Naive B cell (primary cell): Measurements from ENCODE around the gene GAK. TPM values are rescaled to one million over a fixed set of nuclear protein-coding genes. Genes with fewer than 3 reads are reported as not detected.
A peak's percentile ranks its signal among the peaks of the same experiment; 100 is the strongest.

Experiments
- ATAC-seq, 2 donors: fragments of 150-1000 bp; cut with Tn5 transposase; 2 replicates each; pipeline ENCODE4 v1.10.0; 2021; ENCODE audit warnings: low read depth in 2 of 2, mild to moderate bottlenecking in 2 of 2, moderate library complexity in 2 of 2
- DNase-seq: peaks from one replicate; pipeline ENCODE4 v3.0.0; 2022
- H3K27ac Mint-ChIP-seq, 6 donors: one replicate each; pipeline ENCODE4 v1.8.0; 2020 to 2022; ENCODE audit warnings: mild to moderate bottlenecking in 6 of 6, mixed read lengths in 6 of 6, moderate library complexity in 5 of 6, inconsistent platforms in 2 of 6
- H3K27me3 Mint-ChIP-seq, 3 donors: one replicate each; pipeline ENCODE4 v1.8.0; 2021 to 2022; ENCODE audit warnings: mixed read lengths in 3 of 3, mild to moderate bottlenecking in 1 of 3
- H3K36me3 Mint-ChIP-seq, 2 donors: one replicate each; pipeline ENCODE4 v1.8.0; 2020 to 2022; ENCODE audit warnings: mixed read lengths in 2 of 2, inconsistent platforms in 1 of 2, mild to moderate bottlenecking in 1 of 2
- H3K4me1 Mint-ChIP-seq, 3 donors: one replicate each; pipeline ENCODE4 v1.8.0; 2020 to 2022; ENCODE audit warnings: mixed read lengths in 3 of 3, inconsistent platforms in 1 of 3, mild to moderate bottlenecking in 1 of 3, moderate library complexity in 1 of 3
- H3K4me3 Mint-ChIP-seq, 8 donors: one replicate each; pipeline ENCODE4 v1.8.0; 2020 to 2022; ENCODE audit warnings: mild to moderate bottlenecking in 8 of 8, mixed read lengths in 8 of 8, moderate library complexity in 8 of 8, inconsistent platforms in 2 of 8
- H3K9me3 Mint-ChIP-seq, 7 donors: one replicate each; pipeline ENCODE4 v1.8.0; 2020 to 2022; ENCODE audit warnings: mixed read lengths in 7 of 7, mild to moderate bottlenecking in 5 of 7, inconsistent platforms in 2 of 7, moderate library complexity in 1 of 7
- polyA plus RNA-seq, 6 donors: library from polyadenylated mRNA; unstranded; fragments of 300-500 nt; fragmentation: Illumina TruSeq; gene quantifications; one replicate each; pipeline ENCODE4 v1.2.3, GENCODE V29; 2021; ENCODE audit warnings: low read depth in 6 of 6

The GAK gene
- polyA plus RNA-seq, 6 donors from 2014 or later, result 28.5 to 71.3 (median 48.1) TPM

DNA sequence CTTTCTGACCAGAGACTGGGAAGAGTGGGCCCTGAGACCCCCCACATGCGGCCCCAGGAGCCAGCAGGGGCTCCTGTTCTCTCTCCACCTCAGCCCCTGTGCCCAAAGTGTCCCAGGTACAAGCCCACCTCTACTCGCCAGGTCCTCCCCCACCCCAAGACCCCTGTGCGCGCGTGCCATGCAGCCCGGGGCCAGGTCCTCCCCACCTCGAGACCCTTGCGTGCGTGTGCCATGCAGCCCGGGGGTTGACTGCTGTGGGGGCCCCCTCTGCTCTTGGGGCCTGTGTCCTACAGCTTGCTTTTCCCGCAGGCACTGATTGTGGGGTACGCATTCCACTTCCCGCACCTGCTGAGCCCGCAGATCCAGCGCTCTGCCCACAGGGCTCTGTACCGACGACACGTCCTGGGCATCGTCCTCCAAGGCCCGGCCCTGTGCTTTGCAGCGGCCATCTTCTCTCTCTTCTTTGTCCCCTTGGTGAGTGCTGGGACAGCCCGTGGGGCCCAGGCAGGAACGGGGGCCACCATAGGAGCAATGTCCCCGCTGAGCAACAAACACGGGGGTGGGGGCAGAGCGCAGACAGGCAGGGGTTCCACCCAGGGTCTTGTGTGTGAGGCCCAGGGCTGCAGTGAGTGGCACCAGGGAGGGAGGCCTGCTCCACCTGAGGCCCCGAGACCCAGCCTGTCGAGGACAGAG is 20.9 kb upstream of the GAK start:
- Mint-ChIP-seq H3K36me3 (peaks cover 0 to 17% of the 10 kb centered on the region in 2 donors), H3K27ac (peak overlapping the region in 2 of 6 donors; percentile 28 to 84), H3K4me1 (peaks cover 8 to 18% (median 11%) of the 10 kb centered on the region in 3 donors), H3K27me3 (no peaks in the 10 kb centered on the region), H3K4me3 (no peak overlapping the region), H3K9me3 (no peaks in the 10 kb centered on the region)
- DNase-seq (no peak), ATAC-seq (no peak)

DNA sequence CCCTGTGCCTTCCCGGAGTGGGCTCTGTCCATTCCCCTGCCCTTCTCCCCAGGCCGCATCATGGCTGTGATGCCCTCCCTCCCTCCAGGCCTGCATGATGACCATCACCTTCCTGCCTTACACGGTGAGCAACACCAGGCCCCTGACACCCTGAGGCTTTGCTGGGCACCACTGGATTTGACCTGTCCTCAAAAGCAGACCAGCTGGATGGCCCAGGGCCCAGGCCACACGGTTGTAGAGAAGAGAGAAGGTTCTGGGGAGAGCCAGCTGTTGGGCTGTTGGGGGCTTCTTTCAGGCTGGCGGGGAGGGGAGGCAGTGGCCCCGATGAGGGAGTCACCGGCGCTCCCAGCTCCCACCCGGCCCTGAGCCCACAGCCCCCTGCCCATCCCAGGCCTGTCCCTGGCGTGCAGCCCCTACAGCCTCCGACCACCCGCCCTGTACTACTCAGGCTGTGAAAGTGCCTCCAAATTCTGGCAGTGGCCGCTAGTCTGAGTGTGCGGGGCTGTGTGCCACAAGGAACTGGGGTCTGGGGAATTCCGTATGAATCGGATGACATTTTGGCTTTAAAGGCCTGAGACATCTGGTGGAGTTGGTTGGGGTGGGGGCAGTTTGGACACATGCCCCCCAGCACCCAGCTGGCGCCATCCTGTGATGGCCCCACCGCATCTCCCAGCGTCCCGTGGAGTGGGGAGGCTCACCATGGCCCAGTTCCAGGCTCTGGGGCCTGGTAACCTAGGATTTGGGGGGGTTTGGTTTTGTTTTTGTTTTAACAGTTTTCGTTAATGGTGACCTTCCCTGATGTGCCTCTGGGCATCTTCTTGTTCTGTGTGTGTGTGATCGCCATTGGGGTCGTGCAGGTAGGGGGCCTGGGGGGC is 19.7 kb upstream of the GAK start:
- ATAC-seq (no peak), DNase-seq (no peak)
- peak overlapping the region in 1 of 8 donors; percentile 33 for H3K4me3 Mint-ChIP-seq
- H3K27ac Mint-ChIP-seq, result peak overlapping the region in 3 of 6 donors; percentile 26 to 54 (median 36)
- no peaks in the 10 kb centered on the region for H3K27me3 Mint-ChIP-seq
- H3K9me3 Mint-ChIP-seq, result no peaks in the 10 kb centered on the region
- H3K4me1 Mint-ChIP-seq, result peaks cover 12 to 28% (median 17%) of the 10 kb centered on the region in 3 donors
- peaks cover 0 to 16% of the 10 kb centered on the region in 2 donors for H3K36me3 Mint-ChIP-seq

DNA sequence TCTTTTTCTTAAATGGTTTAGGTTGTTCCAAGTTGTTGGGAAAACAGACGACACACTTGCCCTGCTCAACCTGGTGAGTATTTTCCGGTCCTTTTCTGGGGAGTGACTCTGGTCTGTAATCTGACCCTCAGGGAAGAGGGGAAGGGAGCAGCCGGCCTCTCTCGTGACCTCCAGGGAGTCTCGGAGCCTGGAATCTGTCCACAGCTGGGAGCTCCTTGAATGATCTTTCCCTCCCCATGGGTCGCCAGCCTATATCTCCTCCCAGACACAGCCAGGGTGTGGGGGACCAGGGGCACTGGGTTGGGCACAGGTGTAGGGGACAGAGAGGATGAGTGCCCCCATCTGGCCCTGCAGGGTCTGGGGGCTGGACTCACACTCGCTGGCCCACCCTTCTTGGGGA is 19.1 kb upstream of the GAK start:
- H3K27ac Mint-ChIP-seq, result no peak overlapping the region
- peaks cover 15 to 30% (median 16%) of the 10 kb centered on the region in 3 donors for H3K4me1 Mint-ChIP-seq
- H3K36me3 Mint-ChIP-seq, result peaks cover 0 to 10% of the 10 kb centered on the region in 2 donors
- H3K9me3 Mint-ChIP-seq, result no peaks in the 10 kb centered on the region
- H3K4me3 Mint-ChIP-seq, result no peak overlapping the region
- ATAC-seq (no peak), DNase-seq (no peak)
- H3K27me3 Mint-ChIP-seq, result no peaks in the 10 kb centered on the region

GRCh38 chr4:950136-951020 is 18.3 kb upstream of the GAK start:
- Mint-ChIP-seq H3K4me1 (peaks cover 16 to 38% (median 23%) of the 10 kb centered on the region in 3 donors), H3K27me3 (no peaks in the 10 kb centered on the region), H3K36me3 (peaks cover 0 to 17% of the 10 kb centered on the region in 2 donors), H3K9me3 (no peaks in the 10 kb centered on the region), H3K27ac (no peak overlapping the region), H3K4me3 (no peak overlapping the region)
- no peak for ATAC-seq
- DNase-seq, result no peak

- peaks cover 22 to 43% (median 26%) of the 10 kb centered on the region in 3 donors for H3K4me1 Mint-ChIP-seq
- no peak overlapping the region for H3K4me3 Mint-ChIP-seq
- ATAC-seq (no peak), DNase-seq (no peak)
- no peaks in the 10 kb centered on the region for H3K27me3 Mint-ChIP-seq
- no peaks in the 10 kb centered on the region for H3K9me3 Mint-ChIP-seq
- no peak overlapping the region for H3K27ac Mint-ChIP-seq
- peaks cover 0 to 19% of the 10 kb centered on the region in 2 donors for H3K36me3 Mint-ChIP-seq
Observed at GRCh38 chr4:949656-950055, 17.5 kb upstream of the GAK start.

DNA sequence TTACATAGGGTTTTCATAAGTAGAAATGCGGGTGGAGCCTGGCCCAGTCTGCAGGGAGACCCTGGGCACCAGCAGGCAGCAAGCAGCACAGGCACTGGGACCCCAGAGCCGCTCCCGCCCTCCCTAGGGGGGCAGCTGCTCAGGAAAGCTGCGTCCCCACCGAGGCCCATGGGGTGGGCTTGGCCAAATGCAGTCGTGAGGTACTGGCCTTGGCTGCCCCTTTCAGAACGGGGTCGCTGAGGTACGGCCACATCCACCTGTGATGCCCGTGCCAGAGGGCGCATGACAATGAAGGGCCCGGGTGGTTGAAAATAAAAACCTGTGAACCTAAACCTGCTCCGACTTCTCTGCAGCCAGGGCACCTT is 16.8 kb upstream of the GAK start:
- Mint-ChIP-seq H3K36me3 (peaks cover 0 to 12% of the 10 kb centered on the region in 2 donors), H3K27ac (no peak overlapping the region), H3K4me1 (peaks cover 23 to 43% (median 26%) of the 10 kb centered on the region in 3 donors), H3K4me3 (no peak overlapping the region), H3K27me3 (no peaks in the 10 kb centered on the region), H3K9me3 (no peaks in the 10 kb centered on the region)
- no peak for DNase-seq
- ATAC-seq, result no peak

DNA sequence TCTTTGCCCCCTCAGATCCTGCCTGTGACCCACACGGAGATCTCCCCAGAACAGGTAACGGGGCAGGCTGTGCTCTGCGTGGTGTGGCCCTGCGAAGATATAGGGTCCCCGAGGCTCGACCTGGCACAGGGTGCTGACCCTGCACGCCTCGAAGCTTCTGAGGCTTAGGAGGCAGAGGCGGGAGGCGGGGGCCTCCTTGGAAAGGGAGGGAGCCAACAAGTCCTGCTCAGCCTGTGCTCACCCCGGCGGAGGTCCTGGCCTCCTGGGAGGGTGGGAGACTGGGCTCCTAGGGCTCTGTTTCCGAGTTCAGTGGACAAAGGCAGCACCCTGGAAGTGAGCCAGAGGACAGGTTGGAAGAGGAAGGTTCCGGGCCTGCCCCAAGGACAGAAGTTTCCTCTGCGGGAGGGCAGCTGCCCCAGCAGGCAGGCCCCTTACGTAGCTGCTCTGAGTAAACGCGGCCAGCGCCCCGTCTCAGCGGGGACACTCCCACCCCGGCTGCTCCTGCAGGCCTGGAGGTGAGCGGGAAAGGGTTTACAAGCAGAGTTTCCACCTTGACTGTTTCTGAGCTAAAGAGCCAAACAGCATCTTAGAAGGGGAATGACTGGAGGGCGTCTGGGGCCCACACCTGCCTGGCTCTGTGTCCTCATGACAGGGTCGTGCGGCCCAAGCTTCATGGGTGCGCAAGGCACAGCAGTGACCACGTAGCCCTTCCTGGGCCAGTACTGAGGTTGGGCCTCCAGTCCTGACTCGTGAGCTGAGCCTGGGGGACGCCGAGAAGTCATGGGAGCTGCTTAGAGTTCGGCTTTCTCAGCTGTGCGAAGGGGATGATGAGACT is 16.2 kb upstream of the GAK start:
- Mint-ChIP-seq H3K9me3 (no peaks in the 10 kb centered on the region), H3K4me3 (no peak overlapping the region), H3K27me3 (no peaks in the 10 kb centered on the region), H3K36me3 (peaks cover 0 to 11% of the 10 kb centered on the region in 2 donors), H3K27ac (no peak overlapping the region), H3K4me1 (peaks cover 23 to 43% (median 24%) of the 10 kb centered on the region in 3 donors)
- ATAC-seq (no peak), DNase-seq (no peak)

- no peak for DNase-seq
- no peak for ATAC-seq
- Mint-ChIP-seq H3K4me1 (peaks cover 23 to 42% (median 23%) of the 10 kb centered on the region in 3 donors), H3K36me3 (peaks cover 0 to 11% of the 10 kb centered on the region in 2 donors), H3K9me3 (no peaks in the 10 kb centered on the region), H3K27ac (no peak overlapping the region), H3K4me3 (peak overlapping the region in 1 of 8 donors; percentile 5), H3K27me3 (no peaks in the 10 kb centered on the region)
Observed at GRCh38 chr4:947491-947971, 15.4 kb upstream of the GAK start.

DNA sequence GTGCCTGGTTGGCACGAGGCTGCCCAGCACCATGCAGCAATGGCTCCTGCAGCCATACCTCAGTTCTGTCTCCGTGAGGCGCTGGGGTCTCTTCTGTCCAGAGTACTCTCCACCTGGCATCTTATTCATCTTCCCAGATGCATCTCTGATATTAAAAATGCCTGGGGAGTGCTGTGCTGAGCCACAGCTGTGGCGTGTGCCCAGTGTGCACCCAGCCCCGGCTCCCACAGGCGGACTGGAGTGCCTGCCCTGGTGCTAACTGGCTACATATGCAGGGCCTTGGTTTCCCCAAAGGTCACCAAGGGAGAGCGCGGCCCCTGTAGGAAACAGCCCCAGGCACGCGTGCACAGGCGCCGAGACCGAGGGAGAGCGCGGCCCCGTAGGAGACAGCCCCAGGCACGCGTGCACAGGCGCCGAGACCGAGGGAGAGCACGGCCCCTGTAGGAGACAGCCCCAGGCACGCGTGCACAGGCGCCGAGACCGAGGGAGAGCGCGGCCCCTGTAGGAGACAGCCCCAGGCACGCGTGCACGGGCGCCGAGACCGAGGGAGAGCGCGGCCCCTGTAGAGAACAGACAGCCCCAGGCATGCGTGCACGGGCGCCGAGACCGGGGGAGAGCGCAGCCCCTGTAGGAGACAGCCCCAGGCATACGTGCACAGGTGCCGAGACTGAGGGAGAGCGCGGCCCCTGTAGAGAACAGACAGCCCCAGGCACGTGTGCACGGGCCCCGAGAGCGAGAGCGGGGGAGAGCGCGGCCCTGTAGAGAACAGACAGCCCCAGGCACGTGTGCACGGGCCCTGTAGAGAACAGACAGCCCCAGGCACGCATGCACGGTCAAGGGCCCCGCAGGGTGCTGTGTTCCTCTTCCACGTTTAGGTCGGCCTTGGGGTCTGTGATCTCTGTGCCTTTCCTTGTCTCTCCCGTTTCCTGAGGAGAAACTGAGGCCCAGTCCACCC is 14.7 kb upstream of the GAK start:
- ATAC-seq (peak; percentile 42 to 43), DNase-seq (no peak)
- peaks cover 0 to 11% of the 10 kb centered on the region in 2 donors for H3K36me3 Mint-ChIP-seq
- H3K27me3 Mint-ChIP-seq, result no peaks in the 10 kb centered on the region
- peak overlapping the region in 3 of 8 donors; percentile 13 to 66 (median 54) for H3K4me3 Mint-ChIP-seq
- H3K27ac Mint-ChIP-seq, result peak overlapping the region in 2 of 6 donors; percentile 47 to 64
- peaks cover 23 to 36% (median 23%) of the 10 kb centered on the region in 3 donors for H3K4me1 Mint-ChIP-seq
- H3K9me3 Mint-ChIP-seq, result no peaks in the 10 kb centered on the region

- Mint-ChIP-seq H3K36me3 (peaks cover 0 to 11% of the 10 kb centered on the region in 2 donors), H3K4me3 (no peak overlapping the region), H3K9me3 (no peaks in the 10 kb centered on the region), H3K27me3 (no peaks in the 10 kb centered on the region), H3K4me1 (peaks cover 23 to 36% (median 23%) of the 10 kb centered on the region in 3 donors), H3K27ac (peak overlapping the region in 2 of 6 donors; percentile 30 to 53)
- ATAC-seq (no peak), DNase-seq (no peak)
Observed at GRCh38 chr4:946103-946450, 14.0 kb upstream of the GAK start.

GRCh38 chr4:945274-946102 is 13.4 kb upstream of the GAK start:
- Mint-ChIP-seq H3K27ac (peak overlapping the region in 3 of 6 donors; percentile 28 to 49 (median 30)), H3K36me3 (peaks cover 0 to 11% of the 10 kb centered on the region in 2 donors), H3K27me3 (no peaks in the 10 kb centered on the region), H3K4me3 (peak overlapping the region in 2 of 8 donors; percentile 25 to 71), H3K9me3 (no peaks in the 10 kb centered on the region), H3K4me1 (peaks cover 23 to 37% (median 23%) of the 10 kb centered on the region in 3 donors)
- ATAC-seq, result no peak
- no peak for DNase-seq
